Measurements from ENCODE around the gene NUP214. TPM values are rescaled to one million over a fixed set of nuclear protein-coding genes. Genes with fewer than 3 reads are reported as not detected.

The NUP214 gene
- total and polyA plus RNA-seq, 2 of the 8 experiments (the other 6 are each of a cell fraction or from before 2014, with no cell fraction given), result 28.6 to 50.2 TPM

DNA sequence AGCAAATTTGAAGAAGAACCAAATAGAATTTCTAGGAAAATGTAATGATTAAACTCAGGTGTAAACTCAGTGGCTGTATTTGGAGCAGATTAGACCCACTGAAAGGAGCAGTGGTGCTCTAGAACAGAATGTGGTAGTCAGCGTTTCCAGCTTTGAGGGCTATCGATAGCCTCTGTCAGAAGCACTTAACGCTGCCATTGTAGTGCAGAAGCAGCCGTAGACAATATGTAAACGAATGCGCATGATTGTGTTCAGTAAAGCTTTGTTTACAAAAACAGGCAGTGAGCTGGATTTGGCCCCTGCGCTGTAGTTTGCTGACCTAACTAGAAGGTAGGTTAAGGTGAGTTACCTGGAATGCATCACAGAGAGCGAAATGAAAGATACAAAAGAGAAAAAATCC is 78.9 kb downstream of the NUP214 start:
- no peak for TF ChIP-seq SIX5 (IDR thresholded peaks at IDR 0.05; ENCODE audit: low read depth, low read length)
- TF ChIP-seq, protein P1, sequence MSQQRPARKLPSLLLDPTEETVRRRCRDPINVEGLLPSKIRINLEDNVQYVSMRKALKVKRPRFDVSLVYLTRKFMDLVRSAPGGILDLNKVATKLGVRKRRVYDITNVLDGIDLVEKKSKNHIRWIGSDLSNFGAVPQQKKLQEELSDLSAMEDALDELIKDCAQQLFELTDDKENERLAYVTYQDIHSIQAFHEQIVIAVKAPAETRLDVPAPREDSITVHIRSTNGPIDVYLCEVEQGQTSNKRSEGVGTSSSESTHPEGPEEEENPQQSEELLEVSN (IDR thresholded peaks at IDR 0.05), result no peak
- no peak for TF ChIP-seq TAF7 (optimal IDR thresholded peaks at IDR 0.05; ENCODE audit: borderline replicate concordance, low read depth, low read length)
- TF ChIP-seq JUN (IDR thresholded peaks at IDR 0.05; ENCODE audit: low read depth, low read length), result no peak
- no peak for TF ChIP-seq POLR2AphosphoS5 (IDR thresholded peaks at IDR 0.05; ENCODE audit: low read depth, low read length)
- TF ChIP-seq NANOG (IDR thresholded peaks at IDR 0.05; ENCODE audit: insufficient read depth, low read depth, low read length, poor library complexity, severe bottlenecking), result peak; percentile 87
- 63% methylated on average over 8 of the region's 8 CpGs; no CpG with 5 or more reads in 1 of the 2 experiments for WGBS, 2 experiments (ENCODE audit: extremely low coverage in 1 of 2, insufficient coverage in 1 of 2, insufficient read length in 1 of 2, insufficient replicate concordance in 2 of 2, low coverage in 1 of 2, low lambda C conversion rate in 2 of 2, missing lambda C conversion rate in 1 of 2)

More for the DNA sequence above, 78.9 kb downstream of the NUP214 start:
- Histone ChIP-seq H2BK12ac (ENCODE audit: low read depth, low read length) (no peak overlapping the region), H3K23ac (ENCODE audit: insufficient read length) (no peak overlapping the region), H3K27ac (ENCODE audit: low read depth, low read length) (no peak overlapping the region), H3K4me3 (ENCODE audit: extremely low read depth in 1 of 4, insufficient read depth in 2 of 4, low read depth in 3 of 4, low read length in 4 of 4) (peak overlapping the region in 1 of 4 experiments; percentile 18; a peak in 1 of 8 replicates), H2AFZ (ENCODE audit: low read length) (no peak overlapping the region), H3K9me3 (ENCODE audit: insufficient read depth in 2 of 2, low read depth in 1 of 2, low read length in 1 of 2) (no peaks in the 10 kb centered on the region), H3K4me1 (replicated peaks in 1 of 4; ENCODE audit: control insufficient read depth in 3 of 4, insufficient read depth in 4 of 4, low read length in 3 of 4) (peaks cover 0 to 6% (median 2%) of the 10 kb centered on the region in 4 experiments; a peak in 2 of 7 replicates), H3K4ac (replicated peaks; ENCODE audit: insufficient read length, low read depth, low read length) (no peak overlapping the region), H2BK120ac (replicated peaks; ENCODE audit: low read depth, low read length) (no peak overlapping the region), H2BK15ac (ENCODE audit: low read length) (no peak overlapping the region), H3K36me3 (ENCODE audit: control insufficient read depth in 2 of 4, insufficient read depth in 4 of 4, low read length in 3 of 4) (peaks cover 0 to 32% (median 17%) of the 10 kb centered on the region in 4 experiments; a peak in 5 of 8 replicates), H3K79me1 (ENCODE audit: low read depth, low read length) (no peaks in the 10 kb centered on the region; the same call in 1 of the 2 replicates), H3K56ac (replicated peaks; ENCODE audit: insufficient read length, low read depth, low read length) (no peak overlapping the region), H3K23me2 (ENCODE audit: low read depth, low read length) (no peaks in the 10 kb centered on the region), H4K5ac (ENCODE audit: insufficient read length, low read depth, low read length) (no peak overlapping the region), H2BK20ac (ENCODE audit: low read length) (no peak overlapping the region), H3K9ac (replicated peaks in 1 of 4; ENCODE audit: extremely low read depth in 1 of 4, low read depth in 3 of 4, low read length in 3 of 4) (peak overlapping the region in 1 of 4 experiments; percentile 30; a peak in 1 of 7 replicates), H2AK5ac (ENCODE audit: low read depth, low read length) (no peak overlapping the region), H3K4me2 (ENCODE audit: insufficient read depth in 1 of 2, low read depth in 2 of 2, low read length in 2 of 2) (peak overlapping the region; percentile 23 to 34; a peak in 2 of 4 replicates), H4K20me1 (replicated peaks in 1 of 2; ENCODE audit: control insufficient read depth in 1 of 2, insufficient read depth in 2 of 2, low read length in 2 of 2) (no peaks in the 10 kb centered on the region), H4K91ac (replicated peaks; ENCODE audit: insufficient read length, low read length) (no peak overlapping the region), H3K79me2 (ENCODE audit: control insufficient read depth in 1 of 2, insufficient read depth in 2 of 2, low read length in 2 of 2) (no peaks in the 10 kb centered on the region), H2BK5ac (ENCODE audit: low read depth, low read length) (no peak overlapping the region), H3K14ac (ENCODE audit: insufficient read length) (no peak overlapping the region), H3K27me3 (replicated peaks in 1 of 4; ENCODE audit: control insufficient read depth in 3 of 4, extremely low read depth in 1 of 4, insufficient read depth in 3 of 4, low read length in 3 of 4) (no peaks in the 10 kb centered on the region), H4K8ac (ENCODE audit: extremely low read depth, insufficient read depth, low read length) (no peak overlapping the region), H3K18ac (ENCODE audit: extremely low read depth, low read length) (no peak overlapping the region)
- ChIA-PET CTCF (ENCODE audit: partially characterized antibody) (interaction anchor here (0.9 to 12.9 kb wide), 7 partner anchors 10 to 133 kb away, joined by 3 to 120 read pairs (median 4); no protein-coding TSS in a partner anchor), POLR2A (ENCODE audit: partially characterized antibody) (interaction anchor here (0.7 to 0.9 kb wide), 2 partner anchors 9 to 15 kb away, joined by 3 to 5 read pairs; no protein-coding TSS in a partner anchor)
- no peak for DNase-seq (ENCODE audit: low read depth in 1 of 2, low spot score in 2 of 2)
- no peak for FAIRE-seq

Data from H1 (cell line).